ENCODE measurements around the gene FAM187B. TPM values are rescaled to one million over a fixed set of nuclear protein-coding genes. Genes with fewer than 3 reads are reported as not detected.

The FAM187B gene
- total and polyA plus RNA-seq, 2 of the 8 experiments (the other 6 are each of a cell fraction or from before 2014, with no cell fraction given): not detected

GRCh38 chr19:35223862-35224505, 4.6 kb downstream of the FAM187B start:
- H2BK5ac ChIP-seq (ENCODE audit: low read depth, low read length): no peak overlapping the region
- no peaks in the 10 kb centered on the region for H4K20me1 ChIP-seq (replicated peaks in 1 of 2; ENCODE audit: control insufficient read depth in 1 of 2, insufficient read depth in 2 of 2, low read length in 2 of 2)
- H3K56ac ChIP-seq (replicated peaks; ENCODE audit: insufficient read length, low read depth, low read length): no peak overlapping the region
- H2AFZ ChIP-seq (ENCODE audit: low read length): no peak overlapping the region
- no peak overlapping the region for H2BK20ac ChIP-seq (ENCODE audit: low read length)
- no peaks in the 10 kb centered on the region for H3K23me2 ChIP-seq (ENCODE audit: low read depth, low read length)
- CTCF ChIA-PET (ENCODE audit: partially characterized antibody): interaction anchor here (0.9 to 2.5 kb wide), 11 partner anchors 8 to 158 kb away, joined by 3 to 8 read pairs (median 4); partner anchors contain the start of genes FXYD7 and LGI4
- H3K14ac ChIP-seq (ENCODE audit: insufficient read length): no peak overlapping the region
- no peak overlapping the region for H3K18ac ChIP-seq (ENCODE audit: extremely low read depth, low read length)
- H3K27me3 ChIP-seq (replicated peaks in 1 of 4; ENCODE audit: control insufficient read depth in 3 of 4, extremely low read depth in 1 of 4, insufficient read depth in 3 of 4, low read length in 3 of 4): no peaks in the 10 kb centered on the region; a peak in 1 of 7 replicates
- no peak overlapping the region; the same call in 1 of the 2 replicates for H2AK5ac ChIP-seq (ENCODE audit: low read depth, low read length)
- H3K79me1 ChIP-seq (ENCODE audit: low read depth, low read length): no peaks in the 10 kb centered on the region
- peaks cover 4 to 12% of the 10 kb centered on the region in 2 experiments for H3K9me3 ChIP-seq (ENCODE audit: insufficient read depth in 2 of 2, low read depth in 1 of 2, low read length in 1 of 2)
- no peak for FAIRE-seq
- no peak overlapping the region for H4K91ac ChIP-seq (replicated peaks; ENCODE audit: insufficient read length, low read length)
- no peak overlapping the region for H3K9ac ChIP-seq (replicated peaks in 1 of 4; ENCODE audit: extremely low read depth in 1 of 4, low read depth in 3 of 4, low read length in 3 of 4)
- POLR2A ChIA-PET (ENCODE audit: partially characterized antibody): interaction anchor here (0.6 to 2.2 kb wide), 5 partner anchors 13 to 83 kb away, joined by 3 to 9 read pairs (median 4); partner anchors contain the start of gene LSR
- H3K4ac ChIP-seq (replicated peaks; ENCODE audit: insufficient read length, low read depth, low read length): no peak overlapping the region
- H4K8ac ChIP-seq (ENCODE audit: extremely low read depth, insufficient read depth, low read length): no peak overlapping the region
- WGBS, 2 experiments (ENCODE audit: extremely low coverage in 1 of 2, insufficient coverage in 1 of 2, insufficient read length in 1 of 2, insufficient replicate concordance in 2 of 2, low coverage in 1 of 2, low lambda C conversion rate in 2 of 2, missing lambda C conversion rate in 1 of 2): 89% methylated on average over 4 of the region's 4 CpGs; no CpG with 5 or more reads in 1 of the 2 experiments
- peaks cover 0 to 12% (median 3%) of the 10 kb centered on the region in 4 experiments; a peak in 4 of 7 replicates for H3K4me1 ChIP-seq (replicated peaks in 1 of 4; ENCODE audit: control insufficient read depth in 3 of 4, insufficient read depth in 4 of 4, low read length in 3 of 4)
- H3K27ac ChIP-seq (ENCODE audit: low read depth, low read length): no peak overlapping the region
- no peak overlapping the region for H4K5ac ChIP-seq (ENCODE audit: insufficient read length, low read depth, low read length)
- DNase-seq (ENCODE audit: low read depth in 1 of 2, low spot score in 2 of 2): no peak
- no peak overlapping the region for H3K4me3 ChIP-seq (ENCODE audit: extremely low read depth in 1 of 4, insufficient read depth in 2 of 4, low read depth in 3 of 4, low read length in 4 of 4)
- H3K79me2 ChIP-seq (ENCODE audit: control insufficient read depth in 1 of 2, insufficient read depth in 2 of 2, low read length in 2 of 2): no peaks in the 10 kb centered on the region
- H3K36me3 ChIP-seq (ENCODE audit: control insufficient read depth in 2 of 4, insufficient read depth in 4 of 4, low read length in 3 of 4): no peaks in the 10 kb centered on the region
- H2BK120ac ChIP-seq (replicated peaks; ENCODE audit: low read depth, low read length): no peak overlapping the region
- peak overlapping the region; percentile 60; the same call in 1 of the 2 replicates for H2BK12ac ChIP-seq (ENCODE audit: low read depth, low read length)
- H3K23ac ChIP-seq (ENCODE audit: insufficient read length): no peak overlapping the region
- no peak overlapping the region for H2BK15ac ChIP-seq (ENCODE audit: low read length)
- H3K4me2 ChIP-seq (ENCODE audit: insufficient read depth in 1 of 2, low read depth in 2 of 2, low read length in 2 of 2): no peak overlapping the region
- no peak for TF ChIP-seq PHF8 (conservative IDR thresholded peaks at IDR 0.05; ENCODE audit: low read depth, low read length)
- no peak for TF ChIP-seq CEBPB (IDR thresholded peaks at IDR 0.05; ENCODE audit: low read depth, low read length)
- TF ChIP-seq KDM5A (IDR thresholded peaks at IDR 0.05; ENCODE audit: low read length): no peak
- no peak for TF ChIP-seq ASH2L (IDR thresholded peaks at IDR 0.05; ENCODE audit: low read length)
- no peak for TF ChIP-seq KDM4A (IDR thresholded peaks at IDR 0.05; ENCODE audit: low read depth, low read length, severe bottlenecking)
- no peak for TF ChIP-seq ATF2 (IDR thresholded peaks at IDR 0.05; ENCODE audit: low read length)
- TF ChIP-seq ZNF274 (IDR thresholded peaks at IDR 0.05; ENCODE audit: borderline replicate concordance, extremely low read depth, low read length): no peak
- no peak for TF ChIP-seq YY1 (IDR thresholded peaks at IDR 0.05; ENCODE audit: low read depth, low read length)
- no peak for TF ChIP-seq TEAD4 (IDR thresholded peaks at IDR 0.05; ENCODE audit: low read depth, low read length)
- TF ChIP-seq CBX8 (IDR thresholded peaks at IDR 0.05; ENCODE audit: borderline replicate concordance, low read depth, low read length): no peak
- TF ChIP-seq JUN (IDR thresholded peaks at IDR 0.05; ENCODE audit: low read depth, low read length): no peak
- TF ChIP-seq TAF1 (IDR thresholded peaks at IDR 0.05; ENCODE audit: low read depth, low read length): no peak
